ENCODE results near the gene TENM3.

TENM3 gene

DNA sequence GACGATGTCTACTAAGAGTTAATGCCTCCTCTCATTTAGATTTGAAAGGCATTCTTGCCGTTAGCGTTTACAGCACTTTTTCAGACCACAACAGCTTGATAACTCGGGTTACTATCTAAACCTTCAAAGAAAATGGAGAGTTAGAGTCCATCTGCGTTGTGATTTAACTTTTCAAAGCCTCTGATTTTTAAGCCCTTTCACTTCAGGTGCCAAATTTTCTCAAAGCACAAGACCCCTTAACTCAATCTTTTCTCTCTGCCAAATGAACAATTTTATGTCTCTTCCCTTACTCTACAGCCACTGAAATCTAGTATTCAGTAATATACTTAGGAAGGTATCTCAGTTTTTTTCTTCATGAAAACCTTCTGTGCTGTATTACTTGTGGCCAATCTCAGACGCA, 310.5 kb downstream of the TENM3 start:
- no peaks in the 10 kb centered on the region for H3K36me3 ChIP-seq (ENCODE audit: insufficient read depth, low read length)
- peak overlapping the region; percentile 72 for H3K4me2 ChIP-seq (ENCODE audit: low read length)
- H3K4me1 ChIP-seq (ENCODE audit: control insufficient read depth, insufficient read depth, low read length) = peaks cover 4% of the 10 kb centered on the region
- peak overlapping the region; percentile 13 for H3K9ac ChIP-seq (ENCODE audit: low read depth, low read length)
- no peaks in the 10 kb centered on the region for H3K9me3 ChIP-seq (replicated peaks; ENCODE audit: low read length)
- H3K27me3 ChIP-seq (ENCODE audit: control insufficient read depth, insufficient read depth, low read length) = no peaks in the 10 kb centered on the region
- H3K4me3 ChIP-seq (ENCODE audit: low read length) = peak overlapping the region; percentile 48

DNA sequence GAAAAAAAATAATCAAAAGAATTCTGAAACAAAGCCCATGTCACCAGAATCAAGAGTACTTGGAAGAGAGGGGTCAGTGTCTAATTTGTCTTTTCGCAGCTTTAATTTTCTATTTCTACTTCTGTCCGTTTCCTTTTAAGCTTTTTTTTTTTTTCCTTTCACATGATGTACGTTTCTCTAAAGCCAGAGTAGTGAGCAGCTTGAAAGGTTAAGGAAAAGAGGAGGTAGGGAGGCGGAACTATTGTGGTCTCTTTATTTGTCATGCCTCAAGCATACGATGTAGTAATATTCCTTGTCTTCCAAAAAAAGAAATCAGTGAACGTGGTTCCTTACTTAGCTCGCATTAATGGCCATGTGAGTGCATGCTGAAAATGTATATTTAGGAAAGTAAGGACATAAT, 311.5 kb downstream of the TENM3 start:
- peaks cover 4% of the 10 kb centered on the region for H3K4me1 ChIP-seq (ENCODE audit: control insufficient read depth, insufficient read depth, low read length)
- H3K36me3 ChIP-seq (ENCODE audit: insufficient read depth, low read length) = no peaks in the 10 kb centered on the region
- peak overlapping the region; percentile 13 for H3K9ac ChIP-seq (ENCODE audit: low read depth, low read length)
- H3K9me3 ChIP-seq (replicated peaks; ENCODE audit: low read length) = no peaks in the 10 kb centered on the region
- peak overlapping the region; percentile 72 for H3K4me2 ChIP-seq (ENCODE audit: low read length)
- no peaks in the 10 kb centered on the region for H3K27me3 ChIP-seq (ENCODE audit: control insufficient read depth, insufficient read depth, low read length)
- peak overlapping the region; percentile 48 for H3K4me3 ChIP-seq (ENCODE audit: low read length)

DNA sequence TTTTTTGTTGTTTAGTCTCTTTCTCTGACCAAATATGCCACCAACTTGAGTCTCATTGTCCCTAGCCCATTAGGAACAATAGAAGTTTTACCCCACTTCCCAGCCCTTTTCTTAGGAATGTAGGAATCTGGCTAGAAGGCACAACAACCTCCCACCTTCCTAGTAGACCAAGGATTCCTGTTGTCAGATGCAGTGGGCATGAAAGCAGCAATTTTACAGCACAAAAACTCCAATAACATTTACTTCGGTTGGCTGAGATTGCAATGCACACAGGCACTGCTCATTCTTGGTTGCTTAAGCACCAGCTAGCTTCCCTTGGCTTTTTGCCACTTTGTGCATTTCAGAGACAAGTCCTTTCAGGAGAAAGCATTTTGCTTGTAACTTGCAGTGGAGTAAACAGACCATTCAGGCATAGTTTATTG, 312.8 kb downstream of the TENM3 start:
- no peak overlapping the region for H3K4me3 ChIP-seq (ENCODE audit: low read length)
- H3K9me3 ChIP-seq (replicated peaks; ENCODE audit: low read length) = no peaks in the 10 kb centered on the region
- no peaks in the 10 kb centered on the region for H3K27me3 ChIP-seq (ENCODE audit: control insufficient read depth, insufficient read depth, low read length)
- peaks cover 4% of the 10 kb centered on the region for H3K4me1 ChIP-seq (ENCODE audit: control insufficient read depth, insufficient read depth, low read length)
- no peak overlapping the region for H3K4me2 ChIP-seq (ENCODE audit: low read length)
- H3K9ac ChIP-seq (ENCODE audit: low read depth, low read length) = no peak overlapping the region
- H3K36me3 ChIP-seq (ENCODE audit: insufficient read depth, low read length) = no peaks in the 10 kb centered on the region

DNA sequence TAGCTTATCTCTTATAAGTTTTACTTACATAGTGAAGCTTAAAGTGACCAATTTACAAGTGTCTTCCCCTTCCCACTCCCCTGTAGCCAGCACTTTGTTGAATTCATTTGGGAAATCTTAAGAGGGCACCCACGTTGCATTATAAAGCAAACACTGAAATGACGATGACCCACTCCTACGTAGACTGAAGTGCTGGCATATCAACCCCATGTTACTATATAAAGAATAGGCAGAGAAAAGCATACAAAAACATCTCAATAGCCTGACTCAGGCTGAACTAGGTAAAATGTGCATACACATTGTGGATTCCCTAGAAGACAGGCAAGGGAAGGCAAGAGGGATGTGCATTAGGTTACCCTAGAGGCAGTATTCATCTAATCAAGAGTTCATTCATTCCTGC, 313.4 kb downstream of the TENM3 start:
- Histone ChIP-seq H3K4me2 (ENCODE audit: low read length) (no peak overlapping the region), H3K27me3 (ENCODE audit: control insufficient read depth, insufficient read depth, low read length) (no peaks in the 10 kb centered on the region), H3K9ac (ENCODE audit: low read depth, low read length) (no peak overlapping the region), H3K9me3 (replicated peaks; ENCODE audit: low read length) (no peaks in the 10 kb centered on the region), H3K36me3 (ENCODE audit: insufficient read depth, low read length) (no peaks in the 10 kb centered on the region), H3K4me3 (ENCODE audit: low read length) (no peak overlapping the region), H3K4me1 (ENCODE audit: control insufficient read depth, insufficient read depth, low read length) (peaks cover 4% of the 10 kb centered on the region)

DNA sequence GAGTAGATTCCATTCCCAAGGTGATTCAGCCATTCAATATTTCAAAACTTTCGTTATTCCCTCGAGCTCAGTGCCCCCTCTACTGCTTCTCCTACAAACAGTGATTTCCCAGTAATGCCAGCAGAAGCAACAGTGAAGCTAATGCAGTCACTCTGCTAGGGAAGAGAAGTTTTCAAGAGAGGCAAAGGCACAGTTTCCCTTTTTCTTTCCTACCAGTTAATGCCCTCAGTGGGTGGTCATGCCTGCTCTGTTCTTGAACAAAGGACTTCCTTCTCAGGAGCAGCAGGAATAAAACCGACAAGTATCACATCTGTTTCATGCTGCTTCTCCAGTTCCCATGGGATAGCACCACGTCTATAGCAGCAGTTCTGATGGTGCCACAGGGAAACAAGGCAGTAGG, 317.2 kb downstream of the TENM3 start:
- Histone ChIP-seq H3K9me3 (replicated peaks; ENCODE audit: low read length) (no peaks in the 10 kb centered on the region), H3K4me2 (ENCODE audit: low read length) (peak overlapping the region; percentile 32), H3K4me1 (ENCODE audit: control insufficient read depth, insufficient read depth, low read length) (no peaks in the 10 kb centered on the region), H3K4me3 (ENCODE audit: low read length) (no peak overlapping the region), H3K36me3 (ENCODE audit: insufficient read depth, low read length) (no peaks in the 10 kb centered on the region), H3K9ac (ENCODE audit: low read depth, low read length) (no peak overlapping the region), H3K27me3 (ENCODE audit: control insufficient read depth, insufficient read depth, low read length) (no peaks in the 10 kb centered on the region)

DNA sequence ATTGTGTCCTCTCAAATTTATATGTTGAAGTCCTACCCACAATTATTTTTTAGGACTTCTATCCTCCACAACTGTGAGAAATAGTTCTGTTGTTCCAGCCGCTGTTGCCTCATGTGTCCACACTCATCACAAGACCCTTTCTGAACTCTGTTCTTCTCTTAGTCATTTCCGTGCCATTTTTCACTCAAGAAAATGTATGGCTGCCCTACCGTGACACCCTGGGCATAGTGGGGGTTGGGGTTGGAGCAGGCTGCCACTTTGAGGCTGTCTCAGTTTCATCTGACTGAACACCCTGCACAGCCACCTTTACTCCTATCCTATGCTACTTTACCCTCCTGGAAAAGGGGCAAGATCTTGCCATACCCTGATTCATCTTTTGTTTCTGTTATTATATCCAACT, 319.1 kb downstream of the TENM3 start:
- H3K4me2 ChIP-seq (ENCODE audit: low read length) = no peak overlapping the region
- H3K9me3 ChIP-seq (replicated peaks; ENCODE audit: low read length) = no peaks in the 10 kb centered on the region
- H3K36me3 ChIP-seq (ENCODE audit: insufficient read depth, low read length) = no peaks in the 10 kb centered on the region
- no peak overlapping the region for H3K4me3 ChIP-seq (ENCODE audit: low read length)
- no peak overlapping the region for H3K9ac ChIP-seq (ENCODE audit: low read depth, low read length)
- H3K27me3 ChIP-seq (ENCODE audit: control insufficient read depth, insufficient read depth, low read length) = no peaks in the 10 kb centered on the region
- H3K4me1 ChIP-seq (ENCODE audit: control insufficient read depth, insufficient read depth, low read length) = no peaks in the 10 kb centered on the region

DNA sequence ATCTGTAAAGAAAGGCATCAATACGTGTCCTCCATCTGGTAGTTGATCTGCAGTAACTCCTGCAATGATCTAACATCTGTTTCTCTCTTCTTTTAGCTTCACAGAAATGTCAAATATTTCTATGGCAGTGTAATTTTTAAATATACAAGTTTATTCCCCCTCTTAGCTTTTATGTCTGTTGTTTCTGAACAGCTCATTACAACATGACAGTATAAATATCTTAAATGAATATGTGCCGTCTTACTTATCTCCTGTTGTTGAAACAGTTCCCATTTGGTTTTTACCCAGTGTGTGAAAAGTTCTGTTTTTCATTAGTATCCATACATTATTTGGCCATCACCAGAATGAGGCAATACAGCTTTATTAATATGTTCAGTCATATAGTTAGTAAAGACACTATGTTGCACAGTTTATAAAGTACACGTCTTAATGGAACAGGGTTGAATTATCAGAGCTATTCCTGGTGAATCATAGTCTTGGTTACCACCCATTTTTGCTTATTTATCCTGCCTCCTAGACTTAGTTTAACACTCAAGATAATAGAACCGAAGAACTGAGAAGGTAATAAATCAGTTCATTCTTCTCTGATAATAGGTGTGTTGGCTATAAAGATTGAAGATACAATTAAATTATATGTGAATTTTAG, 321.6 kb downstream of the TENM3 start:
- H3K27me3 ChIP-seq (ENCODE audit: control insufficient read depth, insufficient read depth, low read length) = no peaks in the 10 kb centered on the region
- H3K36me3 ChIP-seq (ENCODE audit: insufficient read depth, low read length) = no peaks in the 10 kb centered on the region
- H3K4me3 ChIP-seq (ENCODE audit: low read length) = no peak overlapping the region
- H3K9ac ChIP-seq (ENCODE audit: low read depth, low read length) = no peak overlapping the region
- no peaks in the 10 kb centered on the region for H3K9me3 ChIP-seq (replicated peaks; ENCODE audit: low read length)
- H3K4me2 ChIP-seq (ENCODE audit: low read length) = no peak overlapping the region
- H3K4me1 ChIP-seq (ENCODE audit: control insufficient read depth, insufficient read depth, low read length) = no peaks in the 10 kb centered on the region

DNA sequence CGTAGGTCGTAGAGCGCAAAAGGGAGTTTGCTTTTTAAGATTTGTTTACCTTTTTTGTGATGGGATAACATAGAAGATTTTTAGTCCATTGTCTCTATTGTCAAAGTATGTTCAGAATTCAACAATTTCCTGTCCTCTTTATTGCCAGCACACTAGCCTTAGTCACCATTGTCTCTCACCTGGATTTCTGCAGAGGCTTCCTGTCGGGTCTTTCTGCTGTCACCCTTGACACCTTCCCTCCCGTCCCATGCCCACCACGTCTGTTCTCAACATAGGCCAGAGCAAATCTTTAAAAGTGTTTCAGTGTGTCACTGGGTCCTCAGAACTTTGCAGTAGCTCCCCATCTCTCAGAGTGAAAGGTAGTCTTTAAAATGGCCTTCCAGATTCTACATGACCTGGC, 323.9 kb downstream of the TENM3 start:
- no peaks in the 10 kb centered on the region for H3K4me1 ChIP-seq (ENCODE audit: control insufficient read depth, insufficient read depth, low read length)
- H3K9ac ChIP-seq (ENCODE audit: low read depth, low read length) = no peak overlapping the region
- H3K4me3 ChIP-seq (ENCODE audit: low read length) = no peak overlapping the region
- no peaks in the 10 kb centered on the region for H3K27me3 ChIP-seq (ENCODE audit: control insufficient read depth, insufficient read depth, low read length)
- no peaks in the 10 kb centered on the region for H3K36me3 ChIP-seq (ENCODE audit: insufficient read depth, low read length)
- no peaks in the 10 kb centered on the region for H3K9me3 ChIP-seq (replicated peaks; ENCODE audit: low read length)
- no peak overlapping the region for H3K4me2 ChIP-seq (ENCODE audit: low read length)

DNA sequence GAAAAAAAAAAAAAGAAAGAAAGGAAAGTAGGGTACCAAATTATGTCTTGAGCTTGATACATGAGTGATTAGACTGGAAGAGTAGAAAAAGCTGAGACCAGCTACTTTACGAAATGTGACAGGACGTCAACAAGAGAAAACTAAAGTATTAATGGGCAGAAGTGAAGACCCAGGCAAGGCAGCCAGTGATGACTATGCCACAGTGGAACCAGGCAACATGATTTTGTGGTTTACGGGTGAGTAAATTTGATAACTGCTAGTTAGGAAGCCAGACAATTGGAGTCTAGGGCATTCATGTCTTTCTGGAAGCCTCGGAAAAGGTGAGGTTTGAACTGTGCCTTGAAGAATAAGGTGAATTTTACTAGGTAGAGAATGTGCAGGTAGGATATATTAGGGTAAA, 326.4 kb downstream of the TENM3 start:
- H3K4me3 ChIP-seq (ENCODE audit: low read length) = no peak overlapping the region
- H3K27me3 ChIP-seq (ENCODE audit: control insufficient read depth, insufficient read depth, low read length) = no peaks in the 10 kb centered on the region

DNA sequence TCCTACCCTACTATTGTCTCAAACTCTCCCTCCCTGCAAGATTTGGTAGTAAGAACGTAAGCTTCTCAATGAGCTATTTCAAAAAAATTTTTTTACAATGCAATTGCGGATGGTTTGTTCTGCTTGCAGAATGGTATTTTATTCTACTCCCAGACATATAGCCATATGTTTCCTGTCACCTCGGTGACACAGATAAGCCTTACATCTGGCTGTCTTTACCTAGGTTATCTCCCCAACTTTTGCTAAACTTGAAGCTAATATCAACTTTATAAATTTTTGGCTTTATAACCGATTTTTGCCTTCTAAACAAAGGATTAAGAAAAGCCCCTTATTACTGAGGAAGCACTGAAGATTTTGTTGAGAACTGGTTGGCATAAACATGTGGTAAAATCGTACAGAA, 331.5 kb downstream of the TENM3 start:
- no peak overlapping the region for H3K4me3 ChIP-seq (ENCODE audit: low read length)
- no peaks in the 10 kb centered on the region for H3K9me3 ChIP-seq (replicated peaks; ENCODE audit: low read length)
- peaks cover 7% of the 10 kb centered on the region for H3K4me1 ChIP-seq (ENCODE audit: control insufficient read depth, insufficient read depth, low read length)
- H3K36me3 ChIP-seq (ENCODE audit: insufficient read depth, low read length) = no peaks in the 10 kb centered on the region
- no peak overlapping the region for H3K4me2 ChIP-seq (ENCODE audit: low read length)
- H3K9ac ChIP-seq (ENCODE audit: low read depth, low read length) = no peak overlapping the region
- no peaks in the 10 kb centered on the region for H3K27me3 ChIP-seq (ENCODE audit: control insufficient read depth, insufficient read depth, low read length)

More for the DNA sequence above, 326.4 kb downstream of the TENM3 start:
- Histone ChIP-seq H3K9ac (ENCODE audit: low read depth, low read length) (no peak overlapping the region), H3K9me3 (replicated peaks; ENCODE audit: low read length) (no peaks in the 10 kb centered on the region), H3K4me1 (ENCODE audit: control insufficient read depth, insufficient read depth, low read length) (no peaks in the 10 kb centered on the region), H3K4me2 (ENCODE audit: low read length) (no peak overlapping the region), H3K36me3 (ENCODE audit: insufficient read depth, low read length) (no peaks in the 10 kb centered on the region)

DNA sequence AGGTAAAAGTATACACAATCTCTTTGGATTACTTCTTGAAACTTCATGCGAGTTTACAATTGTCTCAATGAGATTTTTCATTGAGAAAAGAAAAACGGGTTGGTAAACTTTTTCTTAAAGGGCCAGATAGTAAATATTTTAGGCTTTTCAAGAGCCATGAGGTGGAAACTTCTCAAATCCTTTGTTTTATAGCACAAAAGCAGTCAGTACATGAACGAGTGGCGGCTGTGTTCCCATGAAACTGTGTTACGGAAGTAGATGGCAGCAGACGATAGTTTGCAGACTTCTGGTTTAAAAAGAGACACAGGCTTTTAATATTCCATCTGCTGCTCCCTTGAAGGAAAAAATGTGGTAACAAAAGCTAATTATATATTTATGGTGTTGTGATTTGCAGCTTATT, 332.0 kb downstream of the TENM3 start:
- Histone ChIP-seq H3K4me1 (ENCODE audit: control insufficient read depth, insufficient read depth, low read length) (peaks cover 7% of the 10 kb centered on the region), H3K9ac (ENCODE audit: low read depth, low read length) (no peak overlapping the region), H3K4me3 (ENCODE audit: low read length) (no peak overlapping the region), H3K4me2 (ENCODE audit: low read length) (no peak overlapping the region), H3K9me3 (replicated peaks; ENCODE audit: low read length) (no peaks in the 10 kb centered on the region), H3K27me3 (ENCODE audit: control insufficient read depth, insufficient read depth, low read length) (no peaks in the 10 kb centered on the region), H3K36me3 (ENCODE audit: insufficient read depth, low read length) (no peaks in the 10 kb centered on the region)

DNA sequence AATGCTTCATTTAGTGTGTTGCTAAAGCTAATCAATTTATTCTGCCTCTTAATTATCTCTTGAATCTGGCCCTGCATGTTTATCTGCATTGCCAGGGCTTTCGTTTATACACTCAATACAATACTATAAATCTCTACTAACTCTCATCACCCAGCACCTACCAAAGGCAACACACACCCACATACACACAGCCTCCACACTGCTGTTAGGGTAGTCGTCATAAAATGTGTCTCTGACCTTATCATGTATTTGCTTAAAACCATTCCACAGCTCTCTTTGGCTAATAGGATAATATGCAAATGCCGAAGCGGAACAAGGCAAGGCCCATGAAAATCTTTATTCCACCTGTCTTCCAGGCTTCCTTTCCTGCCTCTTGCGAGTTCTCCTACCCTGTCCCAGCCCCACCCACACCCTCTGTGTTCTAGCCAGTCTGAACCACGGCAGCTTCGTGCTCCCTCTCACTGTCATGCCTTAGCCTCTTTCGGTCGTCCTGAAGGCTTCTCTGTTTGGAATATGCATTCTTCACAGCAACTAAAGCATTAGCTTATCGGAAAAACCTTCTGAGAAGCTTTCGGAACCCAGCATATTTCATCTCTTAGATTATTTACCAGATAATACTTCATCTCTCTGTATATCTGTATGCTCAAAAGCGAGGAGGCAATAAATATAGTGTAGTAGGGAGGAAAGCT, 333.5 kb downstream of the TENM3 start:
- Histone ChIP-seq H3K9ac (ENCODE audit: low read depth, low read length) (no peak overlapping the region), H3K27me3 (ENCODE audit: control insufficient read depth, insufficient read depth, low read length) (no peaks in the 10 kb centered on the region), H3K4me3 (ENCODE audit: low read length) (no peak overlapping the region), H3K9me3 (replicated peaks; ENCODE audit: low read length) (no peaks in the 10 kb centered on the region), H3K4me2 (ENCODE audit: low read length) (no peak overlapping the region), H3K36me3 (ENCODE audit: insufficient read depth, low read length) (no peaks in the 10 kb centered on the region), H3K4me1 (ENCODE audit: control insufficient read depth, insufficient read depth, low read length) (peaks cover 7% of the 10 kb centered on the region)

Measured in skeletal muscle satellite cell (primary cell).